Stomach (tissue), 9 donors: ENCODE measurements around the gene TBX15. TPM values are rescaled to one million over a fixed set of nuclear protein-coding genes. Genes with fewer than 3 reads are reported as not detected.

ENCODE experiments used
- DNase-seq, 2 donors: peaks; one replicate each; pipeline versions ENCODE4 v3.0.0 to v3.0.0-alpha.2; 2013 to 2019
- H3K27ac ChIP-seq, 5 donors: fragments of 200-600 bp in 4 of 5; sonication (generic) in 4 of 5; one replicate each; pipeline ENCODE4 v1.5.1; 2013 to 2019; ENCODE audit warnings: mild to moderate bottlenecking in 1 of 5, moderate library complexity in 1 of 5
- H3K27me3 ChIP-seq, 3 donors: fragments of 200-600 bp; sonication (generic); one replicate each; pipeline ENCODE4 v1.5.1; 2017 to 2019; ENCODE audit warnings: mixed run types in 1 of 3
- H3K36me3 ChIP-seq, 4 donors: fragments of 200-600 bp; sonication (generic); 1 replicate in 3 of 4; 2 replicates in 1 of 4; pipeline ENCODE4 v1.5.1; 2016 to 2019
- H3K4me1 ChIP-seq, 4 donors: fragments of 200-600 bp; sonication (generic); one replicate each; pipeline ENCODE4 v1.5.1; 2016 to 2019
- H3K4me3 ChIP-seq, 4 donors: fragments of 200-600 bp; sonication (generic) in 3 of 4; one replicate each; pipeline ENCODE4 v1.5.1; 2016 to 2019; ENCODE audit warnings: mild to moderate bottlenecking in 1 of 4
- H3K9me3 ChIP-seq, 4 donors: fragments of 200-600 bp; sonication (generic); one replicate each; pipeline ENCODE4 v1.5.1; 2016 to 2019
- EP300 ChIP-seq: sonication (generic); formaldehyde crosslinking; IDR thresholded peaks from one replicate; pipeline ENCODE4 v1.6.1; 2017; ENCODE audit warnings: antibody characterized with exemption
- POLR2A ChIP-seq, 4 donors: fragments of 450-650 bp; IDR thresholded peaks; one replicate each; pipeline ENCODE4 v1.6.1; 2016; ENCODE audit warnings: antibody characterized with exemption in 4 of 4, control low read depth in 2 of 4, mild to moderate bottlenecking in 1 of 4, moderate library complexity in 1 of 4
- POLR2AphosphoS5 ChIP-seq, 3 donors: sonication (generic); formaldehyde crosslinking; IDR thresholded peaks; one replicate each; pipeline ENCODE4 v1.6.1; 2016; ENCODE audit warnings: antibody characterized with exemption in 3 of 3
- WGBS, 5 donors: extraction: QIAGEN DNeasy Blood & Tissue Kit in 3 of 5; methylation state at CpG; one replicate each; pipeline versions ENCODE4 v1.1.5 to v1.1.7; 2013 to 2018; 5-methylcytosine and 5-hydroxymethylcytosine counted together
- intact Hi-C: fragments of 100-400 bp; cut with DNase I; formaldehyde crosslinking; loops from one replicate; pipeline ENCODE4 v1.15.1; 2023; ENCODE audit warnings: low total_unique reads
- polyA plus RNA-seq, 3 donors: library from polyadenylated mRNA; stranded (reverse); fragments of 200-250 nt; gene quantifications; one replicate each; pipeline ENCODE4 v1.2.3, GENCODE V29; 2013
- total RNA-seq, 5 donors: library from RNA; depleted of rRNA; stranded (reverse); fragments of >200 nt; gene quantifications; one replicate each; pipeline versions ENCODE4 v1.1.0 to v1.2.3, GENCODE V29; 2014 to 2016
- TF ChIP-seq, protein P1 (sequence below), 7 experiments: fragments of 450-650 bp in 4 of 7; fragments of 200-600 bp in 3 of 7; sonication (generic) in 3 of 7; IDR thresholded peaks; one replicate each; pipeline ENCODE4 v1.5.1; 2016 to 2019; ENCODE audit warnings: antibody characterized with exemption in 7 of 7, control low read depth in 2 of 7, mild to moderate bottlenecking in 1 of 7
- donor health status: healthy with polysubstance abuse.
- donor health status: Bipolar disorder and iron deficiency.
- donor health status: healthy.

The TBX15 gene
- total and polyA plus RNA-seq, 8 donors, result 0.05 to 0.37 TPM; not detected in 6

DNA sequence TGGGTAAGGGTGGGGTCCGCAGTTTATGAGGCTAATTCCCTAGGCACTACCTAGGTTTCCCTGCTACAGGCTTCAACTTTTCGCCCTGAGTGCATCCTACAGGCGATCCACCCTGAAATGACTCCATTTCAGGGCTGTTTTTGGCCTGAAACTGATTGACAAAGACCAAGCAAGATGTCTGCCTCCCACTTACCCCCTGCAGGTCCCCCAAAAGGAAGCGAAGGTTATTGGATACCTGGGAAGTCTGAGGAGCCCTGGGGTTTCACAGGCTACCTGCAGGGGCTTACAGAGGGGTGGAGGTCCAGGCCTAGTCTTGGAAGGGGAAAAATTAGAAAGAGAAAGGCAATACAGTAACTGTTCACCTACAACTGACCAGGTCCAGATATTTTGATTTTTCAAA is 3.3 kb upstream of the TBX15 start:
- H3K27ac ChIP-seq, result no peak overlapping the region
- H3K27me3 ChIP-seq, result peaks cover 51 to 100% (median 100%) of the 10 kb centered on the region in 3 donors
- 15 to 24% (median 22%) methylated on average over 4 of the region's 4 CpGs for WGBS, 5 donors

DNA sequence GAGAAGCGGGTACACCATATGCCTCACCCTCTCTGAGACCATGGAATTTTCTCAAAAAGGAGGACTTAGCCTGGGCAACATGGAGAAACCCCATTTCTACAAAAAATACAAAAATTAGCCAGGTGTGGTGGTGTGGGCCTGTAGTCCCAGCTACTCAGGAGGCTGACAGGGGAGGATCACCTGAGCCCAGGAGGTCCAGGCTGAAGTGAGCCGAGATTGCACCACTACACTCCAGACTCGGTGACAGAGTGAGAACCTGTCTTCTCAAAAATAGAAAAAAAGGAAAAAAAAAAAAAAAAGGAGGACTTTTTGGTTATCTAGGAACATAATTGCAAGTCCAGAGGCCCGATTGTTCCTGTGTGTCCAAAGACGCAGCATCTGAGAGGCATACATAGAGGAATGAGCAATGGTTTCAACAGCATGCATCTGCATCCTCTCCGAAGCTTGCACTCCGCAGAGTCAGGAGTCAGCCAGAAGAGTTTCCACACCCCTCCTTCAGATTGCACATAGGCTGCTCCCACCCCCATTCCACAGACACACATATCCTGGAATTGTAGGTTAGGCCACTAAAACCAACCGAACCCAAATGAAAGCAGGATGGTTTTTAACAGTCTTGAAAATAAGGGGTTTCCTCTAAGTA is 2.5 kb upstream of the TBX15 start:
- no peak for TF ChIP-seq POLR2A (IDR thresholded peaks at IDR 0.05)
- TF ChIP-seq, protein P1, sequence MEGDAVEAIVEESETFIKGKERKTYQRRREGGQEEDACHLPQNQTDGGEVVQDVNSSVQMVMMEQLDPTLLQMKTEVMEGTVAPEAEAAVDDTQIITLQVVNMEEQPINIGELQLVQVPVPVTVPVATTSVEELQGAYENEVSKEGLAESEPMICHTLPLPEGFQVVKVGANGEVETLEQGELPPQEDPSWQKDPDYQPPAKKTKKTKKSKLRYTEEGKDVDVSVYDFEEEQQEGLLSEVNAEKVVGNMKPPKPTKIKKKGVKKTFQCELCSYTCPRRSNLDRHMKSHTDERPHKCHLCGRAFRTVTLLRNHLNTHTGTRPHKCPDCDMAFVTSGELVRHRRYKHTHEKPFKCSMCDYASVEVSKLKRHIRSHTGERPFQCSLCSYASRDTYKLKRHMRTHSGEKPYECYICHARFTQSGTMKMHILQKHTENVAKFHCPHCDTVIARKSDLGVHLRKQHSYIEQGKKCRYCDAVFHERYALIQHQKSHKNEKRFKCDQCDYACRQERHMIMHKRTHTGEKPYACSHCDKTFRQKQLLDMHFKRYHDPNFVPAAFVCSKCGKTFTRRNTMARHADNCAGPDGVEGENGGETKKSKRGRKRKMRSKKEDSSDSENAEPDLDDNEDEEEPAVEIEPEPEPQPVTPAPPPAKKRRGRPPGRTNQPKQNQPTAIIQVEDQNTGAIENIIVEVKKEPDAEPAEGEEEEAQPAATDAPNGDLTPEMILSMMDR (IDR thresholded peaks at IDR 0.05), result no peak
- no peak for DNase-seq
- Histone ChIP-seq H3K27ac (no peak overlapping the region), H3K4me3 (no peak overlapping the region), H3K36me3 (no peaks in the 10 kb centered on the region), H3K4me1 (peaks cover 16 to 43% (median 27%) of the 10 kb centered on the region in 4 donors), H3K27me3 (peaks cover 51 to 100% (median 100%) of the 10 kb centered on the region in 3 donors), H3K9me3 (peaks cover 0 to 26% (median 3%) of the 10 kb centered on the region in 4 donors)
- 44 to 52% (median 46%) methylated on average over 8 of the region's 8 CpGs for WGBS, 5 donors
- intact Hi-C loops, result no loop called here

More for the DNA sequence above, 3.3 kb upstream of the TBX15 start:
- TF ChIP-seq, protein P1 (IDR thresholded peaks at IDR 0.05), result no peak
- no peak for TF ChIP-seq EP300
- TF ChIP-seq POLR2A (IDR thresholded peaks at IDR 0.05), result no peak
- TF ChIP-seq POLR2AphosphoS5 (IDR thresholded peaks at IDR 0.05), result no peak
- no peak overlapping the region for H3K4me3 ChIP-seq
- H3K9me3 ChIP-seq, result peaks cover 0 to 20% (median 3%) of the 10 kb centered on the region in 4 donors
- H3K4me1 ChIP-seq, result peaks cover 11 to 35% (median 24%) of the 10 kb centered on the region in 4 donors
- no peaks in the 10 kb centered on the region for H3K36me3 ChIP-seq
- intact Hi-C loops, result no loop called here
- DNase-seq, result no peak

DNA sequence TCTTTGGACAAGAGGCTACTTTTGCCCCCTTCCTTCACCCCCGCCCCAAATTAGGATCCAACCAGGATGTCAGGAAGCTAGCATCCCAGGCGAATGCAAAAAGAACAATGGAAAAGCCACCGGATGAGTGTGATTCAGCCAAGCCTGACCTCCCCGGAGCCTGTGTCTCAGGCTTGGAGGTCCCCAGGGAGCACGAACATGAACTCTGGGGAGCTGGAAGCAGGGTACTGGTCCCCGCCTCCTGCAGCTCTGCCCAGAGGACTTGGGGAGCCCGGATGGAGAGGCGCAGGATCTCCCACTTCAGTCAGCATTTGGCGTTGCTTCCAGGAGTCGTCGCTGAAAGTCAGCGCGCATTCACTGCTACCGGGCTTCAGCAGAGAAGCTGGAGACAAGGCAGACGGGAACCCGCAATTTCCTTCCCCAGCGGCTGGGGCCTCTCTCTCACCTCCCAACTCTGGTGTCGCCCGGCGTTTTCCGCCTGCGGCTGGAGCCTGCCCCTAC is 1.8 kb upstream of the TBX15 start:
- H3K36me3 ChIP-seq, result no peaks in the 10 kb centered on the region
- H3K9me3 ChIP-seq, result peaks cover 0 to 26% (median 7%) of the 10 kb centered on the region in 4 donors
- TF ChIP-seq POLR2AphosphoS5 (IDR thresholded peaks at IDR 0.05) (no peak), EP300 (no peak), POLR2A (IDR thresholded peaks at IDR 0.05) (no peak)
- TF ChIP-seq, protein P1 (IDR thresholded peaks at IDR 0.05), result no peak
- H3K27me3 ChIP-seq, result peaks cover 58 to 100% (median 100%) of the 10 kb centered on the region in 3 donors
- WGBS, 5 donors, result 9 to 25% (median 18%) methylated on average over 21 to 22 of the region's 22 CpGs
- no peak overlapping the region for H3K27ac ChIP-seq
- peaks cover 19 to 50% (median 32%) of the 10 kb centered on the region in 4 donors for H3K4me1 ChIP-seq
- H3K4me3 ChIP-seq, result no peak overlapping the region
- intact Hi-C loops, result no loop called here
- no peak for DNase-seq

DNA sequence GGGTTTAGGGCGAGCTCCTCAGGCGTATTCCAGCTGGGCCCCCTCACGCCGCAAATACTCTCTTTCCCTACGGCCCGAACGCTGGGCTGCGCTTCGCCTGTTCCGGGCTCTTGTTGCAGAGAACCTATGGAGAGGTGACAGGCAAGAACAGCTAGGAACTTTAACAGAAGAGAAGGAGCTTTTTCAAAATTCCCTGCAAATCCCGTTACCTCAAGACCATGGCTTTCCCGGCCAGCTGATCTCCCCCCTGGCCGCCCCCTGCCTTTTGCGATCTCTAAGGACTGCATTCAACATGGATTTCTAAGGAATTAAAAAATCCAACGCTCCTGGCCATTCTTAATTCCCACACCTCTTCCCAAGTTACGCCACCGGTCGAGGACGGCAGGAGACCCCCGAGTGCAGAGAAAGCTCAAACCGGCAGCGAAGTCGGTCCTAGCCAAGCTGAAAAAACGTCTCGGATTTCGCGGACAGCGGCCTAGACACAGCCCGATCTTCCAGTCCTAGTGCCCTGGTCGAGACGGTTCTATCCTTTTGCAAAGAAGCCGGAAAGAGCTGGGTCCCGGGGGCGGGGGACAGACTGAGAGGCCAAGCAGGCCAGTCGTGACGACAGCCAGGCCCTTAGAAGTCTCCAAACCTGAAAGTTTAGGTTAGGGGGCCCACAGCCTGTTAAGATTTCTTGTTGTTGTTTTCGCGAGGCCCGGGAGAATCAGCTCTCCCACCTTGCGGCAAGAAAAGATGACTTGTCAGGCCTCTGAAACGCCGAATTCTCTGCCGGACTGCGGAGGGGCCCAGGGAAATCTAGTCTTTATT is 1.1 kb upstream of the TBX15 start:
- no peak for DNase-seq
- Histone ChIP-seq H3K27me3 (peaks cover 59 to 100% (median 100%) of the 10 kb centered on the region in 3 donors), H3K4me3 (no peak overlapping the region), H3K4me1 (peaks cover 23 to 57% (median 39%) of the 10 kb centered on the region in 4 donors), H3K27ac (no peak overlapping the region), H3K36me3 (no peaks in the 10 kb centered on the region), H3K9me3 (peaks cover 0 to 30% (median 7%) of the 10 kb centered on the region in 4 donors)
- TF ChIP-seq POLR2AphosphoS5 (IDR thresholded peaks at IDR 0.05) (no peak), EP300 (no peak), POLR2A (IDR thresholded peaks at IDR 0.05) (no peak)
- TF ChIP-seq, protein P1 (IDR thresholded peaks at IDR 0.05), result no peak
- 14 to 20% (median 16%) methylated on average over 43 to 44 of the region's 44 CpGs for WGBS, 5 donors
- intact Hi-C loops, result no loop called here
